ENCODE data around the gene HPGDS. TPM values are rescaled to one million over a fixed set of nuclear protein-coding genes. Genes with fewer than 3 reads are reported as not detected.

The HPGDS gene
- total RNA-seq, 4 donors from 2014 or later, result 0.47 to 2.0 (median 1.8) TPM

DNA sequence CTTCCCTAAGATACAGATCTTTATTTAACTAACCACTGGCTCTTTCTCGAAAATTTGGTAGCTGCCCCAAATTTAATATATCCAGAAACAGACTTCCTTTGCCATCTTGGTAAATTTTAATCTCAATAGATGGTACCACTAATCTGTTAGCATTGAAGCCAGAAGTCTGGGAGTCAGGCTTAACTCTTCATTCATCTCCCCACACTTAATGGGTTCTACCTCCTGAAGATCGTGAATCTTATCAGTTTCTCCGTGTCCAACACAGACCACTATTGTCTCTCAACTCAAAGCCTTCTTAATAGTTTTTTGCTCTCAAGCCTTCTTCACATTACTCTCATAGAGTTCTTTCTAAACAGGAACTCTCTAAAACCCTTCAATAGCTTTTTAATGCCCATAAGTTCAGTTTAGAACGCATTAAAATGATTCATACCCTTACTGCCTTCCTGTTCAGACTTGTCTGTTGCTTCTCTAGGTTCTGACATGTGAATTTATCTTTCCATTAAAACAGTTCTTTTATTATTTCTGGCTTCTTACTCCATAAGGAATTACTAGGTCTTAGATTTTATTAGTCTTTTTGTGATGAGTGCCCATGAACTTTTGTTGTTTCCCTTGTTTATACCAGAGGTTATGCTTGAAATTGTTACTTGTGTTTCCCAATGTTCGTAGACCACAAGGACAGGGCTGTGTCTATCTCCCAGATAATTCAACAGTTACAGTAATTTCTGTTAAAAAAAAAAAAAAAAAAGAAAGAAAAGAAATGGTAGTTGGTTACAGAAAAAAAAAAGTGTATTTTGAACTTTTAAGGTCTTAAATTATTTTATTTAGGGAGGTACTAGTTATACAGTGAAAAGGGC is 80.2 kb downstream of the HPGDS start:
- H3K27me3 ChIP-seq, result no peaks in the 10 kb centered on the region
- peaks cover 0 to 38% of the 10 kb centered on the region in 2 donors for H3K36me3 ChIP-seq
- no peaks in the 10 kb centered on the region for H3K4me1 ChIP-seq
- TF ChIP-seq, protein P1, sequence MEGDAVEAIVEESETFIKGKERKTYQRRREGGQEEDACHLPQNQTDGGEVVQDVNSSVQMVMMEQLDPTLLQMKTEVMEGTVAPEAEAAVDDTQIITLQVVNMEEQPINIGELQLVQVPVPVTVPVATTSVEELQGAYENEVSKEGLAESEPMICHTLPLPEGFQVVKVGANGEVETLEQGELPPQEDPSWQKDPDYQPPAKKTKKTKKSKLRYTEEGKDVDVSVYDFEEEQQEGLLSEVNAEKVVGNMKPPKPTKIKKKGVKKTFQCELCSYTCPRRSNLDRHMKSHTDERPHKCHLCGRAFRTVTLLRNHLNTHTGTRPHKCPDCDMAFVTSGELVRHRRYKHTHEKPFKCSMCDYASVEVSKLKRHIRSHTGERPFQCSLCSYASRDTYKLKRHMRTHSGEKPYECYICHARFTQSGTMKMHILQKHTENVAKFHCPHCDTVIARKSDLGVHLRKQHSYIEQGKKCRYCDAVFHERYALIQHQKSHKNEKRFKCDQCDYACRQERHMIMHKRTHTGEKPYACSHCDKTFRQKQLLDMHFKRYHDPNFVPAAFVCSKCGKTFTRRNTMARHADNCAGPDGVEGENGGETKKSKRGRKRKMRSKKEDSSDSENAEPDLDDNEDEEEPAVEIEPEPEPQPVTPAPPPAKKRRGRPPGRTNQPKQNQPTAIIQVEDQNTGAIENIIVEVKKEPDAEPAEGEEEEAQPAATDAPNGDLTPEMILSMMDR (IDR thresholded peaks at IDR 0.05), result no peak
- TF ChIP-seq EP300 (IDR thresholded peaks at IDR 0.05), result no peak
- TF ChIP-seq POLR2AphosphoS5 (IDR thresholded peaks at IDR 0.05), result no peak
- H3K9me3 ChIP-seq, result no peaks in the 10 kb centered on the region
- no peak for ATAC-seq
- H3K27ac ChIP-seq, result no peak overlapping the region
- 84 to 91% methylated on average over 4 to 5 of the region's 5 CpGs for WGBS, 2 donors (ENCODE audit: low coverage in 1 of 2)
- no peak overlapping the region for H3K4me3 ChIP-seq

DNA sequence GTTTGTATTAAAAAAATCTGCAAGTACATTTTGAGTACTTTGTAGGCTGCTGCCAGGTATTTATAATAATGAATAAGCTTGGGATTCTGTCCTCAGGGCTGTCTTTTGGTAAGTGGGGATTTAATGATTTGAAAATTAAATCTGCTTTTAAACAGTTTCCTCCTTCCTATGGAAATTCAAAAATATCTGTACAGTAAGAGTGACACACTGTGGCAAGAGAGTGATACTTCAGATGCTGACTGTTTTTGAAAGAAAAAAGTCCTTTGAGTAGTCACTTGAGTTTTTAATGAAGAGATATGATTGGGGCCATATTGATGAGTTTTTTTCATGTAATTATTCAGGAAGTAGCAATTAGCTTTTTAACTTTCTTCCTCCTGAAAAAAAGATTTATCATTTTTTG is 85.8 kb downstream of the HPGDS start:
- H3K9me3 ChIP-seq, result no peaks in the 10 kb centered on the region
- H3K36me3 ChIP-seq, result peaks cover 0 to 39% of the 10 kb centered on the region in 2 donors
- no peak overlapping the region for H3K27ac ChIP-seq
- H3K27me3 ChIP-seq, result no peaks in the 10 kb centered on the region
- no peak for TF ChIP-seq POLR2A (IDR thresholded peaks at IDR 0.05)
- no peak for TF ChIP-seq EP300 (IDR thresholded peaks at IDR 0.05)
- TF ChIP-seq POLR2AphosphoS5 (IDR thresholded peaks at IDR 0.05), result no peak
- TF ChIP-seq, protein P1 (IDR thresholded peaks at IDR 0.05), result peak in 3 of 4 experiments; percentile 7 to 28 (median 10)
- H3K4me1 ChIP-seq, result no peaks in the 10 kb centered on the region
- no peak overlapping the region for H3K4me3 ChIP-seq
- ATAC-seq, result no peak

DNA sequence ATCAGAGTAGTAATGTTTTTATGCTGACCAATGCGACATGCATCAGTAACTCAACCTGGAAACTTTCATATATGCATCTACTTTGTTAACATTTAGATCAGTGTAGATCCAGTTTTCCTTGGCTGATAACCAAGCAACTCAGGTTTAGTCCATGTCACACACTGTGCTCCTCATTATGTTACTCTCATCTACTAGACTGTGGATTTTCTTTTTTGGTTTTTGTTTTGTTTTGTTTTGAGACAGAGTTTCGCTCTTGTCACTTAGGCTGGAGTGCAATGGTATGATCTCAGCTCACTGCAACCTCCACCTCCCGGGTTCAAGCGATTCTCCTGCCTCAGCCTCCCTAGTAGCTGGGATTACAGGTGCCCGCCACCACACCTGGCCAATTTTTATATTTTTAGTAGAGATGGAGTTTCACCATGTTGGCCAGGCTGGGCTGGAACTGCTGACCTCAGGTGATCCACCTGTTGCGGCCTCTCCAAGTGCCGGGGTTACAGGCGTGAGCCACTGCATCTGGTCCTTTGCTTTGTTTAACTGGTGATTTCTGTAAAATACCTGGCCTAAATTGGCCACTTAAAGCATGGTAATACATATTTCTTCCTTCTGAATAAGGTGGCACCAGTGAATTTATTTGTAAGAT is 86.4 kb downstream of the HPGDS start:
- Histone ChIP-seq H3K36me3 (peaks cover 0 to 38% of the 10 kb centered on the region in 2 donors), H3K9me3 (no peaks in the 10 kb centered on the region), H3K4me3 (no peak overlapping the region), H3K4me1 (no peaks in the 10 kb centered on the region), H3K27me3 (no peaks in the 10 kb centered on the region), H3K27ac (no peak overlapping the region)
- TF ChIP-seq POLR2A (IDR thresholded peaks at IDR 0.05), result no peak
- no peak for TF ChIP-seq POLR2AphosphoS5 (IDR thresholded peaks at IDR 0.05)
- no peak for TF ChIP-seq EP300 (IDR thresholded peaks at IDR 0.05)
- TF ChIP-seq, protein P1 (IDR thresholded peaks at IDR 0.05), result no peak
- WGBS, 2 donors (ENCODE audit: low coverage in 1 of 2), result 94 to 100% methylated on average over 1 to 2 of the region's 8 CpGs
- no peak for ATAC-seq

DNA sequence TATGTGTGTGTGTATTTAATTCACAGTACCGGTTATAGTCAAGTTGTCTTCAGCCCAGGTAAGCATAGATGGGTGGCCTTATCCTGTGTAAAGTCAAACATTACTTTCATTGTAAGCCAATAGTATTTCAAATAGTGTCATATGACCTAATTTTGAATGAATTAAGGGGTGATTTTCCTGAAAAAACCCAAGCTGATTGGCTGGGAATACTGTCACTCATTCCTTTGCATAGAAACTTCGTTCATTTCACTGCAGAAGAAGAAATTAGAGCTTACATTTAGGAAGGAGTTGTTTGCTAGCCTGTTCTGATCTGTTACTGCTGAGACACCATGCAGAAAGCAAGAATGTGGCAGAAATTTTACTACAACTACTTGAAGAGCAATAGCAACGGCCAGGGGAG is 89.6 kb downstream of the HPGDS start:
- WGBS, 2 donors (ENCODE audit: low coverage in 1 of 2), result 67 to 90% methylated on average over 2 to 3 of the region's 3 CpGs
- ATAC-seq, result no peak
- Histone ChIP-seq H3K4me1 (no peaks in the 10 kb centered on the region), H3K27me3 (no peaks in the 10 kb centered on the region), H3K27ac (no peak overlapping the region), H3K9me3 (no peaks in the 10 kb centered on the region), H3K4me3 (no peak overlapping the region), H3K36me3 (peaks cover 0 to 55% of the 10 kb centered on the region in 2 donors)
- TF ChIP-seq POLR2A (IDR thresholded peaks at IDR 0.05) (no peak), EP300 (IDR thresholded peaks at IDR 0.05) (no peak), POLR2AphosphoS5 (IDR thresholded peaks at IDR 0.05) (no peak)
- TF ChIP-seq, protein P1 (IDR thresholded peaks at IDR 0.05), result no peak

DNA sequence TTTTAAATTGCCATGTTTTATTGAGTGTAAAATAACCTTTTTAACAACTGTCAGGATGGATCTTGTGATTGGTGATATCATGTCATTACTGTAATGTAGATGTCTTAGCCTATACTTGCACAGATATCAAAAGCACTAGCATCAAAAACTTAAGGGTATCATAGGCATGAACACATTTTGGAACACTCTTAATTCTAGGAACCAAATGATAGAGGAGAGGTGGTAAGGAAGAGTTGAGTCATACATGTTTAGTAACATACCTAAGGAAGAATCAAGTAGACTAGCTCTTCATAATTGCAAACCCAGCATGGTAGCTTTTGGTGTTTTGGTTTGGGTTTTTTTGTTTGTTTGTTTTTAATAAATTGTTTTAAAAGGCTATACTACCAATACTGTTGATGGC is 91.5 kb downstream of the HPGDS start:
- Histone ChIP-seq H3K27me3 (no peaks in the 10 kb centered on the region), H3K4me1 (no peaks in the 10 kb centered on the region), H3K4me3 (no peak overlapping the region), H3K9me3 (no peaks in the 10 kb centered on the region), H3K27ac (no peak overlapping the region), H3K36me3 (peaks cover 0 to 58% of the 10 kb centered on the region in 2 donors)
- no peak for ATAC-seq
- no peak for TF ChIP-seq POLR2A (IDR thresholded peaks at IDR 0.05)
- TF ChIP-seq EP300 (IDR thresholded peaks at IDR 0.05), result no peak
- no peak for TF ChIP-seq POLR2AphosphoS5 (IDR thresholded peaks at IDR 0.05)
- TF ChIP-seq, protein P1 (IDR thresholded peaks at IDR 0.05), result no peak
